ENCODE data around the gene EFCAB6. TPM values are rescaled to one million over a fixed set of nuclear protein-coding genes. Genes with fewer than 3 reads are reported as not detected.

EFCAB6 gene
- total RNA-seq, 1 experiment from 2014 or later = 2.5 TPM

DNA sequence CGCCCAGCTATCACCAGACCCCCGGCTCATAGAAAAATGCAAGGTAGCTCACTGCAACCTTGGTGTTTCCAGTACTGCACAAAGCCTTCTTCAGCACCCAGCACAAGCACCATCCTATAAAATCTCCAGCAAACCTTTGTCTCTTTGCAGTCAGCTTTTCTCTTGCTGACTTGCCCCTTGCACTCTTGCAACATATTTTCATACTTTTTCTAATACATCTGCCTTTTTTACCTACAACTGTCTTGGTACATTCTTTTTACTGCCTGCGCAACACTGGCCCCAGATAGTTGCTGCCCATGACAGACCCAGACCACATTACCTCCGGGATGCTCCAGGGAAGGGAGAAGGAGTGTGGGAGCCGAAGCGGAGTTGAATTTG is 257.9 kb downstream of the EFCAB6 start:
- Histone ChIP-seq H3K27me3 (ENCODE audit: insufficient read depth, low read depth) (peaks cover 90% of the 10 kb centered on the region), H3K79me2 (ENCODE audit: low read depth) (no peaks in the 10 kb centered on the region), H3K4me1 (replicated peaks; ENCODE audit: insufficient read depth) (no peaks in the 10 kb centered on the region), H3K4me2 (no peak overlapping the region), H3K27ac (no peak overlapping the region), H2AFZ (no peak overlapping the region), H3K4me3 (no peak overlapping the region), H4K20me1 (ENCODE audit: insufficient read depth) (no peaks in the 10 kb centered on the region), H3K9me3 (ENCODE audit: insufficient read depth, low read depth) (no peaks in the 10 kb centered on the region), H3K9me2 (ENCODE audit: insufficient read depth) (no peaks in the 10 kb centered on the region), H3F3A (ENCODE audit: insufficient read depth, low read depth) (no peaks in the 10 kb centered on the region), H3K36me3 (ENCODE audit: low read depth) (no peaks in the 10 kb centered on the region)
- ChIA-PET POLR2A (ENCODE audit: unreplicated experiment) (no interaction called here), CTCF (no interaction called here)
- DNase-seq = no peak
- TF ChIP-seq, protein P1, sequence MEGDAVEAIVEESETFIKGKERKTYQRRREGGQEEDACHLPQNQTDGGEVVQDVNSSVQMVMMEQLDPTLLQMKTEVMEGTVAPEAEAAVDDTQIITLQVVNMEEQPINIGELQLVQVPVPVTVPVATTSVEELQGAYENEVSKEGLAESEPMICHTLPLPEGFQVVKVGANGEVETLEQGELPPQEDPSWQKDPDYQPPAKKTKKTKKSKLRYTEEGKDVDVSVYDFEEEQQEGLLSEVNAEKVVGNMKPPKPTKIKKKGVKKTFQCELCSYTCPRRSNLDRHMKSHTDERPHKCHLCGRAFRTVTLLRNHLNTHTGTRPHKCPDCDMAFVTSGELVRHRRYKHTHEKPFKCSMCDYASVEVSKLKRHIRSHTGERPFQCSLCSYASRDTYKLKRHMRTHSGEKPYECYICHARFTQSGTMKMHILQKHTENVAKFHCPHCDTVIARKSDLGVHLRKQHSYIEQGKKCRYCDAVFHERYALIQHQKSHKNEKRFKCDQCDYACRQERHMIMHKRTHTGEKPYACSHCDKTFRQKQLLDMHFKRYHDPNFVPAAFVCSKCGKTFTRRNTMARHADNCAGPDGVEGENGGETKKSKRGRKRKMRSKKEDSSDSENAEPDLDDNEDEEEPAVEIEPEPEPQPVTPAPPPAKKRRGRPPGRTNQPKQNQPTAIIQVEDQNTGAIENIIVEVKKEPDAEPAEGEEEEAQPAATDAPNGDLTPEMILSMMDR (conservative IDR thresholded peaks at IDR 0.05) = no peak
- no peak for TF ChIP-seq EZH2 (IDR thresholded peaks at IDR 0.05; ENCODE audit: low read depth)
- no TSS peak for BruUV-seq (replicated peaks)
- intact Hi-C loops (cut with micrococcal nuclease; ENCODE audit: unreplicated experiment) = no loop called here

DNA sequence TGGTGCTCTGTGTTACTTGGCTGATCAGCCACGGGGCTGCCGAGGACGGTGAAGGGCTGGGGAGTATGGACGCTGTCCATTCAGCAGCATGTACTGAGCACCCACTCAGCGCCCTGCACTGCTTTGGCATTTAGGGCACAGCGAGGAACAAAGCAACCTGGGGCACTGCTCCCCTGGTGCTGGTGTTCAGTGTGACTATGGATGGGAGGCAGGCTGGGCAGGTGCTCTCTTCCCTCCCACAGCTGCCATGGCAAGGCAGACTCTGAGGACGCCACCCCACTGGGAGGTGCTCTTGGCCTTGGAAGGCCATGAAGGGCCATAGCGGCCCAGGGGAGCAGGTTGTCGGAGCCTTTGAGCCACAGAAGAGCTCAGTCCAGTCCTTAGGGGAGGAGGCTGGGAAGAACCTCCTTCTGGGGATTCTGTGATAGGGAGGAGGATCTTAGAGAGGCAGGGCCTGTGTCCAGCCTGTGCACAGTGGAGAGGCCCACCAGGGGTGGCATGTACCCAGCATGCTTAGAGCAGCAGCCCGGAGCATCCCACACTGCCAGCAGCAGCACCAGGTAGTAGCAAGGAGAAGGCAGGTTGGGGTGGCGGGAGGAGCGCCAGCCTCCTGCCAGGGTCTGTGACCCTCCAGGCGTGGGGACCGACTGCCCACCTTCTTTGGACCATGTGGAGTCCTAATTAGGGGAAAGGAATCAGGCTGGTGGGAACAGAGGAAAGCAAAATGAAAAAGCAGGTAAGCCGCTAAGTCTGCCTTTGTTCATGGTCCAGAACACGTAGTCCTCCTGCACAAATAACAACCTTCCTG is 258.4 kb downstream of the EFCAB6 start:
- CTCF ChIA-PET = interaction anchor here (0.6 kb wide), 1 partner anchor 12 kb away, joined by 4 read pairs; no protein-coding TSS in a partner anchor
- no TSS peak for BruUV-seq (replicated peaks)
- no peak for TF ChIP-seq EZH2 (IDR thresholded peaks at IDR 0.05; ENCODE audit: low read depth)
- TF ChIP-seq, protein P1 (conservative IDR thresholded peaks at IDR 0.05) = no peak

DNA sequence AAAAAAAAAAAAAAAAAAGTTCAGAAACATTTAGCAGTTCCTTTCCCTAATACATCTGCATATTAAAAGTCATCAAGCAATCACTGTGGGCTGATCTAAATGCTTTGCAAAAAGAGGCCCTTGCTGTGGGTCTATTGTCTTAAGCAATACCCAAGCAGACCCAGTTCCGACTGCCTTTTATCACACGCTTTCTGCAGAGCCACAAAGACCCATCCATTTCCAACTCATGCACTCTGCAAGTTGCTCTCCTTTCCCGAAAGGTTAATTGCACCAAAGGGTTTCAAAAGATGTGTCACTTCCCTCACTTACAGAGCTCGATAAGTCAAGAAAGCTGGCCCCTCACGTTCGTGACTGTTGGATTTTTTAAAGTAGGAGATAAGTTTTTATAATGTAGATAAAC is 261.4 kb downstream of the EFCAB6 start:
- no peaks in the 10 kb centered on the region for H4K20me1 ChIP-seq (ENCODE audit: insufficient read depth)
- no peak overlapping the region for H3K4me3 ChIP-seq
- H3K4me2 ChIP-seq = no peak overlapping the region
- no peaks in the 10 kb centered on the region for H3K9me3 ChIP-seq (ENCODE audit: insufficient read depth, low read depth)
- no peak overlapping the region for H2AFZ ChIP-seq
- H3K9me2 ChIP-seq (ENCODE audit: insufficient read depth) = no peaks in the 10 kb centered on the region
- H3K27ac ChIP-seq = no peak overlapping the region
- BruUV-seq (replicated peaks) = no TSS peak
- intact Hi-C loops (cut with micrococcal nuclease; ENCODE audit: unreplicated experiment) = no loop called here
- CTCF ChIA-PET = no interaction called here
- TF ChIP-seq EZH2 (IDR thresholded peaks at IDR 0.05; ENCODE audit: low read depth) = no peak
- TF ChIP-seq, protein P1 (conservative IDR thresholded peaks at IDR 0.05) = no peak
- H3K4me1 ChIP-seq (replicated peaks; ENCODE audit: insufficient read depth) = no peaks in the 10 kb centered on the region
- H3K36me3 ChIP-seq (ENCODE audit: low read depth) = no peaks in the 10 kb centered on the region
- H3F3A ChIP-seq (ENCODE audit: insufficient read depth, low read depth) = no peaks in the 10 kb centered on the region
- no peaks in the 10 kb centered on the region for H3K79me2 ChIP-seq (ENCODE audit: low read depth)
- POLR2A ChIA-PET (ENCODE audit: unreplicated experiment) = no interaction called here
- no peak for DNase-seq
- peaks cover 98% of the 10 kb centered on the region for H3K27me3 ChIP-seq (ENCODE audit: insufficient read depth, low read depth)

More for the DNA sequence above, 258.4 kb downstream of the EFCAB6 start:
- Histone ChIP-seq H3K4me2 (no peak overlapping the region), H3F3A (ENCODE audit: insufficient read depth, low read depth) (no peaks in the 10 kb centered on the region), H3K27me3 (ENCODE audit: insufficient read depth, low read depth) (peaks cover 92% of the 10 kb centered on the region), H3K4me3 (no peak overlapping the region), H4K20me1 (ENCODE audit: insufficient read depth) (no peaks in the 10 kb centered on the region), H3K9me3 (ENCODE audit: insufficient read depth, low read depth) (no peaks in the 10 kb centered on the region), H3K4me1 (replicated peaks; ENCODE audit: insufficient read depth) (no peaks in the 10 kb centered on the region), H3K36me3 (ENCODE audit: low read depth) (no peaks in the 10 kb centered on the region), H3K27ac (no peak overlapping the region), H3K9me2 (ENCODE audit: insufficient read depth) (no peaks in the 10 kb centered on the region), H2AFZ (no peak overlapping the region), H3K79me2 (ENCODE audit: low read depth) (no peaks in the 10 kb centered on the region)
- POLR2A ChIA-PET (ENCODE audit: unreplicated experiment) = no interaction called here
- intact Hi-C loops (cut with micrococcal nuclease; ENCODE audit: unreplicated experiment) = no loop called here
- DNase-seq = no peak

All from PC-9 (cell line).